Keratinocyte (primary cell): ENCODE results near the gene FOCAD.
"Not testable (repeated sequence)": the region's sequence is repeated elsewhere in the genome, so short reads cannot be mapped to it uniquely, and the experiment has no call there.

Experiments used
- CTCF ChIP-seq, 3 experiments: IDR thresholded peaks in 1 of 3; conservative IDR thresholded peaks in 1 of 3; optimal IDR thresholded peaks in 1 of 3; 2 replicates in 2 of 3; 3 replicates in 1 of 3; pipeline versions ENCODE3 to v1.5.1; 2011; ENCODE audit warnings: low read length in 3 of 3, mild to moderate bottlenecking in 3 of 3, moderate library complexity in 2 of 3, control low read depth in 1 of 3, inconsistent platforms in 1 of 3; ENCODE audit not compliant: insufficient read depth in 2 of 3; ENCODE audit errors: extremely low read depth in 1 of 3
- EZH2 ChIP-seq: IDR thresholded peaks from one replicate; pipeline ENCODE4 v1.6.1; 2012; ENCODE audit warnings: inconsistent platforms, mild to moderate bottlenecking, low read length, moderate library complexity

- TF ChIP-seq CTCF (optimal IDR thresholded peaks at IDR 0.05 in 1 of 3, IDR thresholded peaks at IDR 0.05 in 1 of 3, conservative IDR thresholded peaks at IDR 0.05 in 1 of 3; ENCODE audit: extremely low read depth in 1 of 3, insufficient read depth in 2 of 3, low read length in 3 of 3); EZH2: not testable (repeated sequence)
Observed at GRCh38 chr9:20973246-20973947, 289.3 kb downstream of the FOCAD start.
